ENCODE measurements around the gene SIRT3.
A peak's percentile ranks its signal among the peaks of the same experiment; 100 is the strongest.
"Not testable (repeated sequence)": the region's sequence is repeated elsewhere in the genome, so short reads cannot be mapped to it uniquely, and the experiment has no call there.

SIRT3 gene

DNA sequence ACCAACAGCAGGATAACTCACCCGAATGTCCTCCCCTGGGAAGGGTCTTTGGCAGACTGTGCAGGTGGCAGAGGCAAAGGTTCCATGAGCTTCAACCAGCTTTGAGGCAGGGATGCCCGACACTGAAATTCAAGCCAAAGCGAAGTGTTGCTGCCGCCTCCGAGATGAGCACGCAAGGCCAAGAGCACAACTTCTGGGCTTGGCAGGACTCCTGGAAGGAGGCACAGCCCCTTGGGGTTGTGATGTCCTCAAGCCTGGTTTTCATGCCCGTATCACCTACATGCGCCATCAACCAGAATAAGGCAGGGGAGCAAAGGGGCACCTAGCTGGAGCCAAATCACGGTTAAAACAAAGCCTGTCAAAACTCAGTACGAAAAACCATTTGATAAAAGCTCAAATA is 5.7 kb downstream of the SIRT3 start:
- Histone ChIP-seq H3K4me1 (peaks cover 31% of the 10 kb centered on the region), H4K20me1 (no peaks in the 10 kb centered on the region), H3K4me2 (no peak overlapping the region), H3K4me3 (no peak overlapping the region), H3K9ac (no peak overlapping the region), H3K27me3 (no peaks in the 10 kb centered on the region), H3K9me3 (no peaks in the 10 kb centered on the region), H3K36me3 (peaks cover 17% of the 10 kb centered on the region; the same call in 1 of the 2 replicates), H3K27ac (no peak overlapping the region)
- no peak for TF ChIP-seq Cebpa-rat (IDR thresholded peaks at IDR 0.05)

DNA sequence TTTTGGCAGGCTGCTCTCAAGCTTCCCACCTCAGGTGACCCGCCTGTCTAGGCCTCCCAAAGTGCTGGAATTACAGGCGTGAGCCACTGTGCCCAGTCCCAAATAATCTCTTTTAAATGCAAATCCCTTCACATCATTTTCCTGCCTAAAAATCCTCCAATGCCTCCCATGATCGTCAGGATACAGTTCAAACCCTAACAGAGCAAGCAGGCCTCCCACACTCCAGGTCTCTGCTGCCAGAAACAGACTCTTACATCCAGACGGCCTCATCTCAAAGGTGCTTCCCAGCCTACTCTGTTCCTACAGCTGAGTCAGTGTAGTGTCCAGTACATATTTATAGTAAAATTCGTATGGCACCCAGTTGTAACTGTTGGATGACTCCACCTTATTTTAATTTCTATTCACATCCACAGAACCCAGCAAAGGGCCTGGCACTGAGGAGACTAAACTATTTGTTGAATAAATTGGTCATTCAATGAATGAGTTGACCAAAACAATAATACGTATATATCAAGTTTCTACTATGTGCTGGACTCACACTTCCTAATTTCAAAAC is 8.2 kb downstream of the SIRT3 start:
- H3K9me3 ChIP-seq, result no peaks in the 10 kb centered on the region
- H3K9ac ChIP-seq, result no peak overlapping the region
- H3K27ac ChIP-seq, result no peak overlapping the region
- no peak overlapping the region for H3K4me2 ChIP-seq
- no peak overlapping the region for H3K4me3 ChIP-seq
- no peak for TF ChIP-seq Cebpa-rat (IDR thresholded peaks at IDR 0.05)
- H3K27me3 ChIP-seq, result no peaks in the 10 kb centered on the region
- peaks cover 19% of the 10 kb centered on the region; the same call in 1 of the 2 replicates for H3K36me3 ChIP-seq
- no peaks in the 10 kb centered on the region for H4K20me1 ChIP-seq
- H3K4me1 ChIP-seq, result peaks cover 46% of the 10 kb centered on the region

GRCh38 chr11:225734-226453 is 10.2 kb downstream of the SIRT3 start:
- Histone ChIP-seq H3K27me3 (no peaks in the 10 kb centered on the region), H3K9me3 (no peaks in the 10 kb centered on the region), H3K27ac (peak overlapping the region; percentile 82), H3K4me1 (peaks cover 53% of the 10 kb centered on the region), H3K36me3 (peaks cover 30% of the 10 kb centered on the region), H3K9ac (peak overlapping the region; percentile 44), H3K4me3 (peak overlapping the region; percentile 17; the same call in 1 of the 2 replicates), H3K4me2 (peak overlapping the region; percentile 72), H4K20me1 (no peaks in the 10 kb centered on the region)
- no peak for TF ChIP-seq Cebpa-rat (IDR thresholded peaks at IDR 0.05)

GRCh38 chr11:224424-224823 is 11.7 kb downstream of the SIRT3 start:
- peak overlapping the region; percentile 72 for H3K4me2 ChIP-seq

DNA sequence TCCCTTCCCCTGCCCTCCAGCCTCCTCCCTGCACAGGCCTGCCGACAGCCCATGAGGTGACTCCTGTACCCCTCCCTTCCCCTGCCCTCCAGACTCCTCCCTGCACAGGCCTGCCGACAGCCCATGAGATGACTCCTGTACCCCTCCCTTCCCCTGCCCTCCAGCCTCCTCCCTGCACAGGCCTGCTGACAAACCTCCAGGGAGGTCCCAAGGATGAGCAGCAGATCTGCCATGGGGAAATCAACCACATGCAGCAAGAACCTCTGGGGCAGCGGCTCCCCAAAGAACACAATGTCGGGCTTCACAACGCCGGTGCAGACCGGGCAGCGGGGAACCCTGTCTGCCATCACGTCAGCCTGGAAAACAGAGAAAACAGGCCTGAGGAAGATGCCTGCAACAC is 12.3 kb downstream of the SIRT3 start:
- peaks cover 48% of the 10 kb centered on the region for H3K4me1 ChIP-seq
- TF ChIP-seq Cebpa-rat (IDR thresholded peaks at IDR 0.05), result no peak
- no peaks in the 10 kb centered on the region for H3K9me3 ChIP-seq
- H3K27me3 ChIP-seq, result no peaks in the 10 kb centered on the region
- peak overlapping the region; percentile 82 for H3K27ac ChIP-seq
- H3K4me2 ChIP-seq, result peak overlapping the region; percentile 72
- H3K36me3 ChIP-seq, result peaks cover 19% of the 10 kb centered on the region
- H4K20me1 ChIP-seq, result no peaks in the 10 kb centered on the region
- peak overlapping the region; percentile 42 for H3K9ac ChIP-seq
- H3K4me3 ChIP-seq, result peak overlapping the region; percentile 48

More at GRCh38 chr11:224424-224823, 11.7 kb downstream of the SIRT3 start:
- peak overlapping the region; percentile 48 for H3K4me3 ChIP-seq
- no peaks in the 10 kb centered on the region for H4K20me1 ChIP-seq
- TF ChIP-seq Cebpa-rat (IDR thresholded peaks at IDR 0.05), result no peak
- no peaks in the 10 kb centered on the region for H3K9me3 ChIP-seq
- H3K36me3 ChIP-seq, result peaks cover 19% of the 10 kb centered on the region
- peak overlapping the region; percentile 42 for H3K9ac ChIP-seq
- H3K4me1 ChIP-seq, result peaks cover 48% of the 10 kb centered on the region
- H3K27me3 ChIP-seq, result no peaks in the 10 kb centered on the region
- H3K27ac ChIP-seq, result peak overlapping the region; percentile 82

DNA sequence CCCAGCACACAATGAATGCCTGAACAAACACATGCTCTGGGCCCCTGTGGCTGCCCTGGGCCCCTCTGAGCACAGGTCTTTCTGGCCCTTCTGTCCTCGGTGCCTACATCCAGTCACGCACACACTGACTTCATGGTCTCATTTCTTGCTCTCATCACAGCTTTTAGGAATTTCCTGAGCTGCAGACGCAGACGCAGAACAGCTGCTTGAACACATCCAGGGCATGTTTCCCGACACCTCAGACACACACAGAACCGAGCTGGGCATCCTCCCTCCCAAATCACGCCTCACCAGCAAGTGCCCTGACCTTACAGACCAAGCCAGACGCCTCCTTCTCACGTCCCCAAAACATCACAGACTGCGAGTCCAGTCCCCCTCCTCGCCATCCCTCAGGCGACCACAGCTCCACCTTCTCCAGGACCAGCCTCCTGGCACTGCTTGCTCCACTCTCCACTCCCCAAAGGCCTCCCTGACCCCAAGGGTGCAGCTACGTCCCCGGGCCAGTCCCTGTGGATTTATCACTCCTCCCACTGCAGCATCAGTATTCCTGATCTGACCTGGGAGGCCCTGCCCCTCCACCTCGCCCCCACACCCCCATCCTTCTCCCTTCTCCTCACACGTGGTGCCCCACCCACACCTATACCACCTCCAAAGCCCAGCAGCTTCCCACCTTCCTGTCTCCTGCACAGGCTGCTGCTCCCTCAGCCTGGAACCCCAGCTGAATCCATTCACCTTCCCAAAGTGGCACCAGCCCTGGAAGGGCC is 12.9 kb downstream of the SIRT3 start:
- Histone ChIP-seq H3K9ac (peak overlapping the region; percentile 7; the same call in 1 of the 2 replicates), H3K27me3 (no peaks in the 10 kb centered on the region), H3K4me3 (no peak overlapping the region), H4K20me1 (no peaks in the 10 kb centered on the region), H3K27ac (peak overlapping the region; percentile 42), H3K36me3 (peaks cover 23% of the 10 kb centered on the region), H3K4me2 (peak overlapping the region; percentile 72), H3K9me3 (no peaks in the 10 kb centered on the region), H3K4me1 (peaks cover 48% of the 10 kb centered on the region)
- TF ChIP-seq Cebpa-rat (IDR thresholded peaks at IDR 0.05), result no peak

DNA sequence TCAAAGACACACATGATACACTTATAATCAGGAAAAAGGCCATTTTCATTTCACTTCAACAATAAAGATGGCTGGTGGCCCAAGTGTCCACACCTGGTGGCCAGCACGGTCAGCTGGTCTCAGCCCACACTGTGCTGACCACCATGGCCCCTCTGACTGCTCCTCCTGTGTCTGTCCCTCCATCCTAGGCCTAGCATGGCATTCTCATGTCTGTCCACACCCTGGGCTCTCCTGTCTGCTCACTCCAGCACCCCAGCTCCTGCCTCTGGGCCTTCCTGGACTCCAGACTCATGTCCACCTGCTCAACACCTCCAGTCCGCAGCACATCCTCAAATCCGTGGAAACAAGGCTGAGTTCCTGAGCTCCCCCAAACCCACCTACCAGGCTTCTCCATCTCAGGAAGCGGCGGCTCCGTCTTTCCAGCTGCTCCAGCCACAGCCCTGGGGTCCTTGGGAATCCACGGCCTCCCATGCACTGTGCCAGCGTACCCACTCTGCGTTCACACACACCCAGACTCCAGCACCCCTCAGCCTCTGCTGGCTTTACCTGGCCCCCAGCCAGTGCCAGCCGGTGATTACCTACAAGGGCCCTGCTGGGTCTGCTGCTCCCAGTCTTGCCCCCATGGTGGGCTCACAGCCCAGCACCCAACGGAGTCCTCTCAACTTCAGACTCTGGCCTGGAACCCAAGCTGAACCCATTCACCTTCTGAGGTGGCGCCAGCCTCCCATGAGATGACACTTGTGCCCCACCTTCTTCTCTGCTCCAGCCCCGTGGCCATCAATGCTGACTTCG is 13.9 kb downstream of the SIRT3 start:
- Histone ChIP-seq H3K36me3 (peaks cover 31% of the 10 kb centered on the region), H3K4me2 (no peak overlapping the region), H4K20me1 (no peaks in the 10 kb centered on the region), H3K4me3 (no peak overlapping the region), H3K27me3 (no peaks in the 10 kb centered on the region), H3K4me1 (peaks cover 48% of the 10 kb centered on the region), H3K27ac (peak overlapping the region; percentile 42; the same call in 1 of the 2 replicates), H3K9ac (no peak overlapping the region), H3K9me3 (no peaks in the 10 kb centered on the region)
- TF ChIP-seq Cebpa-rat (IDR thresholded peaks at IDR 0.05), result no peak

DNA sequence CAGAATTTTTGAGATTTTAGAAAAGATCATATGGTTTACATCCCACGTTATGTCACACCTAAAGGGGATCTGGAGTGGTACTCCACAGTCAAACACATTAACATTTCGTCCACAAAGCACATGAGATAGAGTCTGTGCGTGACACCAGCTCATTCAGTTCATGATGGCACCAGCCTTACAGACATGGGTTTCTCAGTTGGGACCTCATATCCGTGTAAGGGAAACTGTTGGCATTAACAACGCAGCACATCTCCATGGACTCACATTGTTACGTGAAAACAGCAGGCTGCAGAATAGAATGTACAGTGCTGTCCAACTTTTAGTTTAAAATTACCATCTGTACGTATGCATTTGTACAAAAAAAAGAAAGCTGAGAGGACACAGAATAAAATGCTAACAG is 14.6 kb downstream of the SIRT3 start:
- H3K9me3 ChIP-seq, result no peaks in the 10 kb centered on the region
- TF ChIP-seq Cebpa-rat (IDR thresholded peaks at IDR 0.05), result no peak
- H3K9ac ChIP-seq, result no peak overlapping the region
- H4K20me1 ChIP-seq, result no peaks in the 10 kb centered on the region
- no peak overlapping the region for H3K4me2 ChIP-seq
- H3K4me3 ChIP-seq, result no peak overlapping the region
- H3K36me3 ChIP-seq, result peaks cover 34% of the 10 kb centered on the region
- no peaks in the 10 kb centered on the region for H3K27me3 ChIP-seq
- H3K27ac ChIP-seq, result no peak overlapping the region
- H3K4me1 ChIP-seq, result peaks cover 43% of the 10 kb centered on the region

- H3K9me3 ChIP-seq, H3K27me3 ChIP-seq, H3K4me2 ChIP-seq, H4K20me1 ChIP-seq, H3K27ac ChIP-seq, H3K4me3 ChIP-seq, H3K9ac ChIP-seq: not testable (repeated sequence)
- peaks cover 42% of the 10 kb centered on the region for H3K36me3 ChIP-seq
- peaks cover 35% of the 10 kb centered on the region for H3K4me1 ChIP-seq
These were observed 15.4 kb downstream of the SIRT3 start for GRCh38 chr11:220641-221215.
